ENCODE results near the gene SLC13A5.

GRCh38 chr17:6677946-6678345 is 35.2 kb downstream of the SLC13A5 start:
- TF ChIP-seq CTCF (conservative IDR thresholded peaks at IDR 0.05; ENCODE audit: low read depth, low read length) (no peak), EZH2 (IDR thresholded peaks at IDR 0.05; ENCODE audit: low read length, unreplicated experiment) (no peak), EZH2phosphoT487 (IDR thresholded peaks at IDR 0.05; ENCODE audit: borderline replicate concordance, low read length) (no peak)

All from PC-3 (cell line).